ENCODE data around the gene CAMK1D. TPM values are rescaled to one million over a fixed set of nuclear protein-coding genes. Genes with fewer than 3 reads are reported as not detected.
A peak's percentile ranks its signal among the peaks of the same experiment; 100 is the strongest.

The CAMK1D gene
- total RNA-seq, 1 donor from 2014 or later, result 1.8 TPM

- TF ChIP-seq, protein P1, sequence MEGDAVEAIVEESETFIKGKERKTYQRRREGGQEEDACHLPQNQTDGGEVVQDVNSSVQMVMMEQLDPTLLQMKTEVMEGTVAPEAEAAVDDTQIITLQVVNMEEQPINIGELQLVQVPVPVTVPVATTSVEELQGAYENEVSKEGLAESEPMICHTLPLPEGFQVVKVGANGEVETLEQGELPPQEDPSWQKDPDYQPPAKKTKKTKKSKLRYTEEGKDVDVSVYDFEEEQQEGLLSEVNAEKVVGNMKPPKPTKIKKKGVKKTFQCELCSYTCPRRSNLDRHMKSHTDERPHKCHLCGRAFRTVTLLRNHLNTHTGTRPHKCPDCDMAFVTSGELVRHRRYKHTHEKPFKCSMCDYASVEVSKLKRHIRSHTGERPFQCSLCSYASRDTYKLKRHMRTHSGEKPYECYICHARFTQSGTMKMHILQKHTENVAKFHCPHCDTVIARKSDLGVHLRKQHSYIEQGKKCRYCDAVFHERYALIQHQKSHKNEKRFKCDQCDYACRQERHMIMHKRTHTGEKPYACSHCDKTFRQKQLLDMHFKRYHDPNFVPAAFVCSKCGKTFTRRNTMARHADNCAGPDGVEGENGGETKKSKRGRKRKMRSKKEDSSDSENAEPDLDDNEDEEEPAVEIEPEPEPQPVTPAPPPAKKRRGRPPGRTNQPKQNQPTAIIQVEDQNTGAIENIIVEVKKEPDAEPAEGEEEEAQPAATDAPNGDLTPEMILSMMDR (IDR thresholded peaks at IDR 0.05; ENCODE audit: insufficient read depth, low read length, severe bottlenecking), result no peak
- H3K4me3 ChIP-seq (ENCODE audit: low read depth, low read length), result no peak overlapping the region
- no peaks in the 10 kb centered on the region for H3K36me3 ChIP-seq (ENCODE audit: control insufficient read depth, insufficient read depth, low read length)
- H3K27me3 ChIP-seq (ENCODE audit: control insufficient read depth, insufficient read depth, low read length), result peaks cover 2% of the 10 kb centered on the region
- no peak for FAIRE-seq
- no peak for DNase-seq (ENCODE audit: low read depth)
These were observed 152.6 kb downstream of the CAMK1D start for GRCh38 chr10:12501841-12502525.

- TF ChIP-seq, protein P1 (IDR thresholded peaks at IDR 0.05; ENCODE audit: insufficient read depth, low read length, severe bottlenecking), result no peak
- no peak for DNase-seq (ENCODE audit: low read depth)
- Histone ChIP-seq H3K36me3 (ENCODE audit: control insufficient read depth, insufficient read depth, low read length) (no peaks in the 10 kb centered on the region), H3K4me3 (ENCODE audit: low read depth, low read length) (no peak overlapping the region), H3K27me3 (ENCODE audit: control insufficient read depth, insufficient read depth, low read length) (peaks cover 2% of the 10 kb centered on the region)
- FAIRE-seq, result no peak
These were observed 153.4 kb downstream of the CAMK1D start for GRCh38 chr10:12502526-12503274.

DNA sequence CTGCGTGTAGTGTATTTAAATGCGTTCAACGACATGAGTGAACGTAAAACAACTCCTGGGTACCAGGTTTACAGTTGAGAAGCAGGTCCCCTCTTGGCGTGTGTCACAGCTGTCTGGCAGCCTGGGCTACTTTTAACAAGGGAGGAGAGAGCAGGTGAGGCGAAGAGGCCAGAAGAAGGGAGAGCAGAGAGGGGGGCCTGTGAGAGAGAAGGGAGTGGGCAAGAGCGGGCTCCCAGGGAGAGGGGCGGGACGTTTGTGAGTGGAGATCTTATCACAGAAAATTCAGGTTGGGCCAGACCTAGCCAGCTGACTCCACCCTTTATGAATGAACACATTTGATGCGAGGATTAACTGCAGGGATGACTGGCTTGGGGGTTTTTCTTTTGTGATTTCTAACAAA lies 154.0 kb downstream of the CAMK1D start:
- H3K4me3 ChIP-seq (ENCODE audit: low read depth, low read length), result no peak overlapping the region
- no peak for FAIRE-seq
- H3K27me3 ChIP-seq (ENCODE audit: control insufficient read depth, insufficient read depth, low read length), result peaks cover 2% of the 10 kb centered on the region
- DNase-seq (ENCODE audit: low read depth), result no peak
- TF ChIP-seq, protein P1 (IDR thresholded peaks at IDR 0.05; ENCODE audit: insufficient read depth, low read length, severe bottlenecking), result no peak
- H3K36me3 ChIP-seq (ENCODE audit: control insufficient read depth, insufficient read depth, low read length), result no peaks in the 10 kb centered on the region

- no peak for DNase-seq (ENCODE audit: low read depth)
- TF ChIP-seq, protein P1 (IDR thresholded peaks at IDR 0.05; ENCODE audit: insufficient read depth, low read length, severe bottlenecking), result no peak
These were observed 154.8 kb downstream of the CAMK1D start for GRCh38 chr10:12504176-12504575.

DNA sequence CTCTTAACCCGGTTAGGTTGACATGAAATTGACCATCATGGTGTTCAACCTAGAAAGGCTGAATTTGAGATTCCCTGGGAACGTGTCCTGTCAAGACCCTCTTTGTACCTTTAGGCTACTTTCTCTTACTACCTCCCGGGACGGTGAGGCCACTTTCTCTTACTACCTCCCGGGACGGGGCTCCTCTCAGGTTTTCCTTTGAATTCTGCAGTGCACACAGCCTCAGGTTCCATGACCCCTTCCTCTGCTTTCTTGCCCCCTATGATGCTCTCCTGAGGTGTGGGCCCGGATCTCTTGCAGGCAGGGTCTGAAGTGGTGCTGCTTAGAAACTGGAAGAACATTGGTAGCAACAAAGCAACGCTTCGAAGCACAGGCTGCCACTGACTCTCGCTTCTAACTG lies 155.3 kb downstream of the CAMK1D start:
- DNase-seq (ENCODE audit: low read depth) (no peak), FAIRE-seq (peak; percentile 98)
- TF ChIP-seq, protein P1 (IDR thresholded peaks at IDR 0.05; ENCODE audit: insufficient read depth, low read length, severe bottlenecking), result no peak
- Histone ChIP-seq H3K27me3 (ENCODE audit: control insufficient read depth, insufficient read depth, low read length) (peaks cover under 1% of the 10 kb centered on the region), H3K4me3 (ENCODE audit: low read depth, low read length) (no peak overlapping the region), H3K36me3 (ENCODE audit: control insufficient read depth, insufficient read depth, low read length) (no peaks in the 10 kb centered on the region)

More at GRCh38 chr10:12504176-12504575, 154.8 kb downstream of the CAMK1D start:
- H3K36me3 ChIP-seq (ENCODE audit: control insufficient read depth, insufficient read depth, low read length), result no peaks in the 10 kb centered on the region
- no peak for FAIRE-seq
- no peak overlapping the region for H3K4me3 ChIP-seq (ENCODE audit: low read depth, low read length)
- H3K27me3 ChIP-seq (ENCODE audit: control insufficient read depth, insufficient read depth, low read length), result peaks cover 2% of the 10 kb centered on the region

Measured in bronchial epithelial cell (primary cell).